ENCODE results near the gene TMEM178B.

DNA sequence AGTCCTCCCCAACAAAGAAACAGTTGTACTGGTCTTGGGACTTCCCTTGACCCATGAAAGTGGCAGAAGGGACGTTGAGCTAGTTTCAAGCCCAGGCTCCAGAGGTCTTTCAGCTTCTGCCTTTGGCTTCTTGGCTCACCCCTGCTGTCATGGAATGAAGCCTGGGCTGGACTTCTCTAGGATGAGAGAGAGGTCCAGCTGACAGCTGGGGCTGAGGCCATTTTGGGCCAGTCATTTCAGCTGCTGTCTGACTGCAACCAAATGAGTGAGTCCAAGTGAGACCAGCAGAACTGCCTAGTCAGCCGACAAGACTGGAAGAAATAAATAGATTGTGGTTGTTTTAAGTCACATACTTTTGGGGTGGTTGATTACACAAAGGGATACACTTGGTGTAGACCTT is 76.6 kb downstream of the TMEM178B start:
- TF ChIP-seq KDM1A (IDR thresholded peaks at IDR 0.05; ENCODE audit: low read depth) (no peak), CTCF (IDR thresholded peaks at IDR 0.05) (no peak), MAX (IDR thresholded peaks at IDR 0.05) (no peak), USF2 (IDR thresholded peaks at IDR 0.05) (no peak), POLR2A (IDR thresholded peaks at IDR 0.05; ENCODE audit: low read length) (no peak)

All from A549 (cell line).